Activated CD8-positive, alpha-beta memory T cell treated with anti-CD3 and anti-CD28 coated beads for 36 hours (primary cell): ENCODE results near the gene CAMSAP1. TPM values are rescaled to one million over a fixed set of nuclear protein-coding genes. Genes with fewer than 3 reads are reported as not detected.

Experiments used
- CTCF ChIA-PET: fragments of 350-600 bp; sonication (Branson Sonifier 250); formaldehyde crosslinking; loops from one replicate; lab custom pipeline; 2021; ENCODE audit warnings: antibody characterized with exemption; lab: Charles Lee
- POLR2A ChIA-PET: fragments of 350-600 bp; sonication (Branson Sonifier 250); formaldehyde crosslinking; loops from one replicate; lab custom pipeline; 2021; ENCODE audit warnings: antibody characterized with exemption; lab: Charles Lee
- total RNA-seq, 2 experiments: library from RNA; stranded (reverse); gene quantifications; one replicate each; pipeline ENCODE4 v1.2.3, GENCODE V29; 2021

Gene CAMSAP1
- total RNA-seq, 2 experiments from 2014 or later, result 28.1 to 32.1 TPM

- POLR2A ChIA-PET, result no interaction called here
- CTCF ChIA-PET, result no interaction called here
These were observed 81.2 kb downstream of the CAMSAP1 start for GRCh38 chr9:135826188-135826545.

GRCh38 chr9:135825435-135826187, 81.7 kb downstream of the CAMSAP1 start:
- ChIA-PET POLR2A (no interaction called here), CTCF (no interaction called here)

- ChIA-PET POLR2A (no interaction called here), CTCF (no interaction called here)
These were observed 84.3 kb downstream of the CAMSAP1 start for GRCh38 chr9:135823036-135823435.

- POLR2A ChIA-PET, result no interaction called here
- CTCF ChIA-PET, result no interaction called here
These were observed 85.0 kb downstream of the CAMSAP1 start for GRCh38 chr9:135822374-135822755.

- ChIA-PET CTCF (no interaction called here), POLR2A (no interaction called here)
These were observed 85.5 kb downstream of the CAMSAP1 start for GRCh38 chr9:135821733-135822373.

GRCh38 chr9:135821116-135821515, 86.2 kb downstream of the CAMSAP1 start:
- ChIA-PET POLR2A (no interaction called here), CTCF (no interaction called here)

GRCh38 chr9:135820661-135821060, 86.7 kb downstream of the CAMSAP1 start:
- POLR2A ChIA-PET, result no interaction called here
- CTCF ChIA-PET, result no interaction called here

- CTCF ChIA-PET, result no interaction called here
These were observed 87.4 kb downstream of the CAMSAP1 start for GRCh38 chr9:135819905-135820304.

GRCh38 chr9:135818718-135819475, 88.4 kb downstream of the CAMSAP1 start:
- ChIA-PET CTCF (interaction anchor here (1.0 kb wide), 1 partner anchor 17 kb away, joined by 3 read pairs; no protein-coding TSS in a partner anchor), POLR2A (no interaction called here)

More at GRCh38 chr9:135819905-135820304, 87.4 kb downstream of the CAMSAP1 start:
- POLR2A ChIA-PET, result no interaction called here

GRCh38 chr9:135817951-135818717, 89.2 kb downstream of the CAMSAP1 start:
- CTCF ChIA-PET, result interaction anchor here (1.0 kb wide), 1 partner anchor 16 kb away, joined by 3 read pairs; no protein-coding TSS in a partner anchor

GRCh38 chr9:135816651-135816970, 90.7 kb downstream of the CAMSAP1 start:
- ChIA-PET POLR2A (no interaction called here), CTCF (no interaction called here)

More at GRCh38 chr9:135817951-135818717, 89.2 kb downstream of the CAMSAP1 start:
- POLR2A ChIA-PET, result no interaction called here

- CTCF ChIA-PET, result no interaction called here
- POLR2A ChIA-PET, result no interaction called here
These were observed 91.3 kb downstream of the CAMSAP1 start for GRCh38 chr9:135815830-135816650.

GRCh38 chr9:135815413-135815812, 91.9 kb downstream of the CAMSAP1 start:
- CTCF ChIA-PET, result no interaction called here
- POLR2A ChIA-PET, result no interaction called here

GRCh38 chr9:135814421-135815095, 92.8 kb downstream of the CAMSAP1 start:
- ChIA-PET POLR2A (no interaction called here), CTCF (no interaction called here)

- CTCF ChIA-PET, result no interaction called here
- POLR2A ChIA-PET, result no interaction called here
These were observed 93.6 kb downstream of the CAMSAP1 start for GRCh38 chr9:135813671-135814290.

- CTCF ChIA-PET, result no interaction called here
- POLR2A ChIA-PET, result no interaction called here
These were observed 94.4 kb downstream of the CAMSAP1 start for GRCh38 chr9:135812961-135813360.

- ChIA-PET POLR2A (no interaction called here), CTCF (interaction anchor here (0.5 kb wide), 1 partner anchor 48 kb away, joined by 6 read pairs; no protein-coding TSS in a partner anchor)
These were observed 95.5 kb downstream of the CAMSAP1 start for GRCh38 chr9:135811801-135812200.
